ENCODE data around the gene ABCD2.
"Not testable (repeated sequence)": the region's sequence is repeated elsewhere in the genome, so short reads cannot be mapped to it uniquely, and the experiment has no call there.

Gene ABCD2

GRCh38 chr12:39526974-39527373, 92.6 kb downstream of the ABCD2 start:
- no peak for DNase-seq

DNA sequence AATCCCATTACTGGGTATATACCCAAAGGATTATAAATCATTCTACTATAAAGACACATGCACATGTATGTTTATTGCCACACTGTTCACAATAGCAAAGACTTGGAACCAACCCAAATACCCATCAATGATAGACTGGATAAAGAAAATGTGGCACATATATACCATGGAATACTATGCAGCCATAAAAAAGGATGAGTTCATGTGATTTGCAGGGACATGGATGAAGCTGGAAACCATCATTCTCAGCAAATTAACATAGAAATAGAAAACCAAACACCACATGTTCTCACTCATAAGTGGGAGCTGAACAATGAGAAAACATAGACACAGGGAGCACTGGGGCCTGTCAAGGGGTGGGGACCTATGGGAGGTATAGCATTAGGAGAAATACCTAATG, 97.4 kb downstream of the ABCD2 start:
- not testable (repeated sequence) for DNase-seq

DNA sequence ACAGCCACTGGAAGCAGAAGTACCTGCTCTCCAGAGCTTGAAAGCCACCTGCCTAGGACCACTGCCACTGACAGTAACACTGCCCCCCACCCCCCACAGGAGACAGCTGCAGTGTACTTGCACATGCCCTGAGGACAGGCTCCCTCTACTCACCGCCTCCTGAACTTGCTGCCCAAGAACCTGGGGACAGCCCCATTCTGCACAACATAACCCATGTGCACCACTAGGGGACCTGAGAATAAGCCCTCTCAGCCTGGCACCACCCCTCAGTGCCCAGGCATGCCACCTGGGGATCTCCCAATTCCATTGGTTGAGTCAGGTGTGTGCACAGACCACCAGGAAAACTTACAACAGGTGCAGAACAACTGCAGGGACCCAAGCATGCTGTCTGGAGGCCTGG, 109.6 kb downstream of the ABCD2 start:
- DNase-seq = no peak

- DNase-seq = no peak
Observed at GRCh38 chr12:39505554-39505953, 114.0 kb downstream of the ABCD2 start.

- no peak for DNase-seq
Observed at GRCh38 chr12:39505023-39505422, 114.6 kb downstream of the ABCD2 start.

- no peak for DNase-seq
Observed at GRCh38 chr12:39503439-39503838, 116.2 kb downstream of the ABCD2 start.

GRCh38 chr12:39502726-39503125, 116.9 kb downstream of the ABCD2 start:
- no peak for DNase-seq

All from MV-4-11 (cell line).